Keratinocyte (primary cell): ENCODE results near the gene TAP1. TPM values are rescaled to one million over a fixed set of nuclear protein-coding genes. Genes with fewer than 3 reads are reported as not detected.

Experiments
- DNase-seq: peaks from one replicate; pipeline ENCODE4 v3.0.0-alpha.2; 2011; ENCODE audit warnings: low read depth, missing footprints, low spot score
- FAIRE-seq: peaks from 2 replicates; lab custom pipeline; 2011; peaks lifted over from hg19 to GRCh38; lab: Jason Lieb, UNC
- H2AFZ ChIP-seq: 2 replicates; pipeline ENCODE4 v1.6.0; 2012; ENCODE audit warnings: low read length, control low read depth, inconsistent platforms; ENCODE audit not compliant: control insufficient read depth
- H3K27ac ChIP-seq: 2 replicates; pipeline ENCODE4 v1.5.1; 2011; ENCODE audit warnings: low read length; ENCODE audit not compliant: control insufficient read depth, insufficient read depth
- H3K27me3 ChIP-seq: 3 replicates; pipeline ENCODE4 v1.6.0; 2011; ENCODE audit warnings: low read length; ENCODE audit not compliant: control insufficient read depth, insufficient read depth; ENCODE audit errors: extremely low read depth
- H3K36me3 ChIP-seq, 2 experiments: 2 replicates in 1 of 2; 3 replicates in 1 of 2; pipeline ENCODE4 v1.5.1; 2011; ENCODE audit warnings: low read length in 2 of 2, mild to moderate bottlenecking in 1 of 2; ENCODE audit not compliant: control insufficient read depth in 2 of 2, insufficient read depth in 2 of 2; ENCODE audit errors: extremely low read depth in 1 of 2
- H3K4me1 ChIP-seq: 3 replicates; pipeline ENCODE4 v1.5.1; 2011; ENCODE audit warnings: low read length; ENCODE audit not compliant: control insufficient read depth, insufficient read depth; ENCODE audit errors: extremely low read depth
- H3K4me2 ChIP-seq: 3 replicates; pipeline ENCODE4 v1.6.0; 2011; ENCODE audit warnings: low read depth, low read length; ENCODE audit not compliant: control insufficient read depth, insufficient read depth; ENCODE audit errors: extremely low read depth
- H3K4me3 ChIP-seq, 3 experiments: fragments of 200-600 bp in 1 of 3; sonication (generic) in 1 of 3; 2 replicates in 2 of 3; 3 replicates in 1 of 3; pipeline ENCODE4 v1.5.1; 2011 to 2016; ENCODE audit warnings: low read length in 3 of 3, mild to moderate bottlenecking in 3 of 3, control low read depth in 2 of 3, inconsistent platforms in 1 of 3, low read depth in 1 of 3, mixed read lengths in 1 of 3, mixed run types in 1 of 3, moderate library complexity in 1 of 3; ENCODE audit not compliant: control insufficient read depth in 2 of 3, insufficient read depth in 2 of 3; ENCODE audit errors: extremely low read depth in 1 of 3
- H3K79me2 ChIP-seq: 2 replicates; pipeline ENCODE4 v1.6.0; 2012; ENCODE audit warnings: low read length; ENCODE audit not compliant: control insufficient read depth, insufficient read depth
- H3K9ac ChIP-seq: 3 replicates; pipeline ENCODE4 v1.6.0; 2011; ENCODE audit warnings: low read length; ENCODE audit not compliant: control insufficient read depth, insufficient read depth; ENCODE audit errors: extremely low read depth
- H3K9me1 ChIP-seq: 3 replicates; pipeline ENCODE4 v1.6.0; 2011; ENCODE audit warnings: low read length; ENCODE audit not compliant: control insufficient read depth, insufficient read depth; ENCODE audit errors: extremely low read depth
- H3K9me3 ChIP-seq: 2 replicates; pipeline ENCODE4 v1.5.1; 2012; ENCODE audit warnings: low read depth, low read length; ENCODE audit not compliant: control insufficient read depth
- H4K20me1 ChIP-seq: 3 replicates; pipeline ENCODE4 v1.6.0; 2011; ENCODE audit warnings: low read length; ENCODE audit not compliant: control insufficient read depth, insufficient read depth; ENCODE audit errors: extremely low read depth
- EZH2 ChIP-seq: IDR thresholded peaks from one replicate; pipeline ENCODE4 v1.6.1; 2012; ENCODE audit warnings: inconsistent platforms, mild to moderate bottlenecking, low read length, moderate library complexity
- dilution Hi-C: fragments of 300-500 bp; cut with MboI; formaldehyde crosslinking; loops from one replicate; pipeline ENCODE4 v1.7.0; 2020; ENCODE audit warnings: low sequenced_read_pairs; ENCODE audit not compliant: extremely low pct_ligation_motif_present
- polyA plus RNA-seq, 5 experiments: library from polyadenylated mRNA; depleted of rRNA in 3 of 5; stranded (reverse) in 3 of 5; stranded (forward) in 1 of 5; unstranded in 1 of 5; fragments of >200 nt; gene quantifications; 1 replicate in 1 of 5; 2 replicates in 3 of 5; 3 replicates in 1 of 5; pipeline versions ENCODE4 v1.2.1 to v1.2.3, GENCODE V29; 2011 to 2012; ENCODE audit warnings: missing spikeins in 2 of 5, low read depth in 1 of 5, low replicate concordance in 1 of 5
- TF ChIP-seq, protein P1 (sequence below), 3 experiments: IDR thresholded peaks in 1 of 3; conservative IDR thresholded peaks in 1 of 3; optimal IDR thresholded peaks in 1 of 3; 2 replicates in 2 of 3; 3 replicates in 1 of 3; pipeline versions ENCODE3 to v1.5.1; 2011; ENCODE audit warnings: low read length in 3 of 3, mild to moderate bottlenecking in 3 of 3, moderate library complexity in 2 of 3, control low read depth in 1 of 3, inconsistent platforms in 1 of 3; ENCODE audit not compliant: insufficient read depth in 2 of 3; ENCODE audit errors: extremely low read depth in 1 of 3

Gene TAP1
- polyA plus RNA-seq, 1 donor (not counting 4 experiments of a cell fraction or from before 2014, with no cell fraction given): 56.1 TPM

DNA sequence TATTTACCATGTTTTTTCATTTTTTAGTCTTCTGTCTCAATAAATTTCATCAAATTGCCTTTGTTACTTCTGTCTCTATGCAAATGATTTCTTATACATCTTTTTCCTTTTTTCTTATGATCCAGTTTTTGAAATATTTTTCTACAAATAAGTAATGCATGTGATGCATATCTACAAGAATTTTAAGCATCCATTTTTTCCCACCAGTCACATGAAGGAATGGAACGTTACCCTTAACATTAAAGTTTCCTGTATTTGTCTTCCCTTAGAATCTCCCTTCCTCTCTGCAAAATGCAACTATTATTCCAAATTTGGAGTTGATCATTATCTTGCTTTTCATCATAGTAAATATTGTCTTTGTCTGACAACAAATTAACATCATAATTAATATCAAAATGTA, 36.0 kb upstream of the TAP1 start:
- Histone ChIP-seq H3K27ac (no peak overlapping the region), H3K4me1 (no peaks in the 10 kb centered on the region), H3K9me3 (no peaks in the 10 kb centered on the region), H3K4me2 (no peak overlapping the region), H3K9ac (no peak overlapping the region), H3K27me3 (no peaks in the 10 kb centered on the region), H3K4me3 (no peak overlapping the region), H4K20me1 (no peaks in the 10 kb centered on the region), H3K79me2 (no peaks in the 10 kb centered on the region), H2AFZ (no peak overlapping the region), H3K36me3 (no peaks in the 10 kb centered on the region), H3K9me1 (no peaks in the 10 kb centered on the region)
- no peak for TF ChIP-seq EZH2
- TF ChIP-seq, protein P1, sequence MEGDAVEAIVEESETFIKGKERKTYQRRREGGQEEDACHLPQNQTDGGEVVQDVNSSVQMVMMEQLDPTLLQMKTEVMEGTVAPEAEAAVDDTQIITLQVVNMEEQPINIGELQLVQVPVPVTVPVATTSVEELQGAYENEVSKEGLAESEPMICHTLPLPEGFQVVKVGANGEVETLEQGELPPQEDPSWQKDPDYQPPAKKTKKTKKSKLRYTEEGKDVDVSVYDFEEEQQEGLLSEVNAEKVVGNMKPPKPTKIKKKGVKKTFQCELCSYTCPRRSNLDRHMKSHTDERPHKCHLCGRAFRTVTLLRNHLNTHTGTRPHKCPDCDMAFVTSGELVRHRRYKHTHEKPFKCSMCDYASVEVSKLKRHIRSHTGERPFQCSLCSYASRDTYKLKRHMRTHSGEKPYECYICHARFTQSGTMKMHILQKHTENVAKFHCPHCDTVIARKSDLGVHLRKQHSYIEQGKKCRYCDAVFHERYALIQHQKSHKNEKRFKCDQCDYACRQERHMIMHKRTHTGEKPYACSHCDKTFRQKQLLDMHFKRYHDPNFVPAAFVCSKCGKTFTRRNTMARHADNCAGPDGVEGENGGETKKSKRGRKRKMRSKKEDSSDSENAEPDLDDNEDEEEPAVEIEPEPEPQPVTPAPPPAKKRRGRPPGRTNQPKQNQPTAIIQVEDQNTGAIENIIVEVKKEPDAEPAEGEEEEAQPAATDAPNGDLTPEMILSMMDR (optimal IDR thresholded peaks at IDR 0.05 in 1 of 3, IDR thresholded peaks at IDR 0.05 in 1 of 3, conservative IDR thresholded peaks at IDR 0.05 in 1 of 3; ENCODE audit: extremely low read depth in 1 of 3, insufficient read depth in 2 of 3, low read length in 3 of 3): no peak
- FAIRE-seq (no peak), DNase-seq (no peak)
- dilution Hi-C loops: no loop called here

DNA sequence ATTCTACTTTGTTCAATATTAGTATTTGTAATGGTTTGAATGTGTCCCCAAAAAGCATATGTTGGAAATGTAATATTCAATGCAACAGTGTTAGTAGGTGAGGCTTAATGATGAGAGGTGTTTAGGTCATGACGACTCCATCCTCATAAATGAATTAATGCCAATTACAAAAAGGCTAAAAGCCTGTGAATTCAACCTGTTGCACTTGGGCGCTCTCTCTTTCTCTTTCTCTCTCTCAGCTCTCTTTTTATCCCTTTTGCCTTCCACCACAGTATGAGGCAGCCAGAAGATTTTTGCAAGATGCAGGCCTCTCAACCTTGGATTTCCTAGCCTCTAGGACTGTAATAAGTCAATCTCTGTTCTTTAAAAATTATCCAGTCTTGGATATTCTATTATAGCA, 35.1 kb upstream of the TAP1 start:
- H3K4me2 ChIP-seq: no peak overlapping the region
- no peak overlapping the region for H3K4me3 ChIP-seq
- no peak overlapping the region for H3K9ac ChIP-seq
- DNase-seq (no peak), FAIRE-seq (no peak)
- H4K20me1 ChIP-seq: no peaks in the 10 kb centered on the region
- no peaks in the 10 kb centered on the region for H3K4me1 ChIP-seq
- H3K27ac ChIP-seq: no peak overlapping the region
- TF ChIP-seq, protein P1 (optimal IDR thresholded peaks at IDR 0.05 in 1 of 3, IDR thresholded peaks at IDR 0.05 in 1 of 3, conservative IDR thresholded peaks at IDR 0.05 in 1 of 3; ENCODE audit: extremely low read depth in 1 of 3, insufficient read depth in 2 of 3, low read length in 3 of 3): no peak
- no peak for TF ChIP-seq EZH2
- H3K27me3 ChIP-seq: no peaks in the 10 kb centered on the region
- no peaks in the 10 kb centered on the region for H3K9me3 ChIP-seq
- dilution Hi-C loops: no loop called here
- no peaks in the 10 kb centered on the region for H3K36me3 ChIP-seq
- H3K9me1 ChIP-seq: no peaks in the 10 kb centered on the region
- H2AFZ ChIP-seq: no peak overlapping the region
- H3K79me2 ChIP-seq: no peaks in the 10 kb centered on the region
